GM20431 (cell line): Measurements from ENCODE around the gene ZMYM2.
"Not testable (repeated sequence)": the region's sequence is repeated elsewhere in the genome, so short reads cannot be mapped to it uniquely, and the experiment has no call there.

Source experiments
- in situ Hi-C: fragments of 300-500 bp; cut with MseI, MboI; formaldehyde crosslinking; loops from one replicate; pipeline ENCODE4 v1.15.0; 2020; ENCODE audit warnings: low sequenced_read_pairs; ENCODE audit not compliant: unreplicated experiment

ZMYM2 gene

DNA sequence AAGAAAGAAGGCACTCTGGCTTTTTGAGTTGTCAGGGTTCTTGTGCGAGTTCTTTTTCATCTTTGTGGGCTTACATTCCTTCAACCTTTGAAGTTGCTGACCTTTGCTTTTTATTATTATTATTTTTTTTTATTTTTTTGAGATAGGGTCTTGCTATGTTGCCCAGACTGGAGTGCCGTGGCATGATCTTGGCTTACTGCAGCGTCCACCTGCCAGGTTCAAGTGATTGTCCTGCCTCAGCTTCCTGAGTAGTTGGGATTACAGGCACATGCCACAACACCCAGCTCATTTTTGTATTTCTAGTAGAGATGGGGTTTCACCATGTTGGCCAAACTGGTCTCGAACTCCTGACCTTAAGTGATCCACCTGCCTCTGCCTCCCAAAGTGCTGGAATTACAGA is 84.1 kb downstream of the ZMYM2 start:
- in situ Hi-C loops, result not testable (repeated sequence)

DNA sequence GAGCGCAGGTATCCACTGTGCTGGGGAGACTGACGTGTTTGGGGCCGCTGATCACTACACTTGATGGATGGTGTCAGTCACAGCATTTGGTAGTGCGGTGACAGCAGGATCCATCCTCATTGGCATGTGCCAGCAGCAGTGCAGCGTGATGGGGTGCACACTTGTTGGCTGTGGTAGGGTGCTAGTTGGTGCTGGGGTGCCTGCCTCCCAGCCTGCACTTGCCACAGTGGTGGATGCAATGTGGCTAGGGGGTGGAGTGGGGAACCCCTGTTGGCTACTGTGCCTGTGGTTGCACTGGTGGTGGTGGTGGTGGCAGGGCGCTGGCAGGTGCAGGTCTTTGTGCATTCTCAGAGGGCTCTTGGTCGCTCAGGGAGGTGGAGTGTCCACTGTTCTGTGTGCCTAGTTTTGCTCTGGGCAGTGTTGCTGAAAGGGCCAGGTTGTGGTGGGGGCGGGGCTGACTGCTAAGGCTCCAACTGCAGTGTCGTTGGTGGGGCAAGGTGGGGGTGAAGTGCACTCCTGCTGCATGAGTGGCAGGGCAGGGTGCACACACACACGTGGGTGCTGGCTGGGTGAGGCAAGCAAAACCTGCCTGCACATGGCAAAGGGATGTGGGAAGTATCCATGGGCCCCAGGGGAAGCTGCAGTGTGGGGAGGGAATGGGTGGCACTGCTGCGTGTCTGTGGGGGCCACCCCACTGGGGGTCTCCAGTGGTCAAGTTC is 84.8 kb downstream of the ZMYM2 start:
- in situ Hi-C loops, result no loop called here

DNA sequence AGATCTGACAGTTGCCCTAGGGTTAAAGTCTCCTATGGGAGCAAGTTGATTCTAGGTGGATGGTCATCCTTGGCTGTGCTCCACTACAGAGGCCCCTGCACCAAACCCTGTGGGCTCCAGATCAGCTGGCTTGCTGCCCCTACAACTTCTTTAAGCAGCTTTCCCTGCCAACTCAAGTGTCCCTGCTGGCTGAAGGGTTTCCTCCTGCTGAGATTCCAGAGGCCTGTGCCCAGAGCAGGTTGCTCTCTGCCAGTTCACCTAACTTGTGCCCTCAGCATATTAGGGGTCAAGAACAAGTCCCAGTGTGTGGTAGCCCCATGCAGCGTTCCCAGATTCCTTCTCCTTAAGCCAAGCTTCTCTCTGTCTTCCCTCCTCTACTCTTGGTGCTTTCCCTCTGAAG is 85.6 kb downstream of the ZMYM2 start:
- in situ Hi-C loops, result no loop called here

GRCh38 chr13:20045950-20046548 is 87.5 kb downstream of the ZMYM2 start:
- in situ Hi-C loops, result no loop called here

DNA sequence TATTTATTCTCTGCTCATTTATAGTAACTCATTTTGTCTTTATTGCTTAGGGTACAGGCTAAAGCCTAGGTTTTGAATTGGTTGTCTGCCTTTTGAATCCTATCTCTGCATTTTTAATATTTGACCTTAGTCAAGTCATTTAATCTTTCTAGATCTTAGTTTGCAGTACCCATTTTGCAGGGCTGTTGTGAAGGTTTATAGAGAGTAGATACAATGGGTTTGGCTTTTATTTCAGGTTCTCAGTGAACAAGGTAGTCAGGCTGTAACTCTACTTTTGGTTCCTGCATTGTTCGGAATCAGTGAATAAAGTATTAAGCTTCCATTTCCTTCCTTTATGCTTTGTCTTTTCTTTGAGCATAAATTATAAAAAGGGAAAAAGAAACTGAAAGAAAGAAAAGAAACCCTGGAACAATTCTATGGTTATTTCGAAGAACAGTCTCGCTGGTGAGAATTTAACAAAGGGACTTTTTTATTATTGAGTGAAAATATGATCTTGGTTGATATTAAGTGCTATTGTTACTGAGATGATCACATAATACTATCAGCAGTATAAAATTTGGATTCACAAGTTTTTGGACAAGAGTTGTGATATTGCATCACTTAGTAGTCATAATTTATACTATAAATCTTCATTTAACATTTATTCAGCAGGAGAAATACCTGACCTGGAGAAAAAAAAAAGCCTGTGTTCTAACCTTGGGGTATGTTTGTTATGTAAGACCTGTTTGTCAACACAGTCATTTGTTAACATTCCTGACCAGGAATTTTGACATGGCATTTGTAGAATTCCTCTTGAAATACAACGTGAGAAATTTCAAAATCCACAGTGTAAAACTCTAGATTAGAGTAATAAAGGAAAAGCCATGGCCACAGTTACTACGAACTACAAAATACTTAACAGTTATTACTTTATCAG is 91.3 kb downstream of the ZMYM2 start:
- in situ Hi-C loops, result no loop called here

DNA sequence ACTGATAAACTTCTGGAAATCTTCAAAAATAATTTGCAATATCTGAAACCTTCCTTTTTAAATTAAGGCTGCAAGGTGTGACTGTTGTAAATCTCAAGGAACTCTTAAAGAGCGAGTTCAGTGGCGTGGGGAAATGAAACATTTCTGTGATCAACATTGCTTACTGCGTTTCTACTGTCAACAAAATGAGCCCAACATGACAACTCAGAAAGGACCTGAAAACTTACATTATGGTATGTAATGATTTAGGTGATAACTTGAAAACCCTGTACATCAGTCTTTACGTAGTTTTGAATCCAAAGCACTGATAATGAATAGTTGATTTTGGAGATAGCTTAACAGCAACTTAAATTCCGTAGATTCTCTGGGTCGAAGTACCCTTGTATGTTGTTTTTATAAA is 92.8 kb downstream of the ZMYM2 start:
- in situ Hi-C loops, result no loop called here

DNA sequence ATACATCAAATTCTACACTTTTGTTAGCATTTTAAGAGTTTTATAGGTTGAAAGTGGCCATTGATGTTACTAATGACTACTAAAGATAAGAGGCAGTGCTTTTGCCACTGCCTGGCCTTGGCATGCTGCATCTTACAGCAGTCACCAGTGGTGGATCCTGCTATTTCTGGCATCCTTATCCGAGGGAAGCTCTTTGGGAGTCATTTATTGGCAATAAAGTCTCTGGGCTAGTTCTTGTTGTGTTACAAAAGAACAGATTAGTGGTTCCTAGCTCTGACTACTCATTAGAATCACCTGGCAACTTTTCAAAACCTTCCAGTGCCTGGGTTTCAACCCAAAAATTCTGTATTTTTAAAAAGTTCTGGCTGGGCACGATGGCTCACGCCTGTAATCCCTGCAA is 94.5 kb downstream of the ZMYM2 start:
- in situ Hi-C loops, result no loop called here

DNA sequence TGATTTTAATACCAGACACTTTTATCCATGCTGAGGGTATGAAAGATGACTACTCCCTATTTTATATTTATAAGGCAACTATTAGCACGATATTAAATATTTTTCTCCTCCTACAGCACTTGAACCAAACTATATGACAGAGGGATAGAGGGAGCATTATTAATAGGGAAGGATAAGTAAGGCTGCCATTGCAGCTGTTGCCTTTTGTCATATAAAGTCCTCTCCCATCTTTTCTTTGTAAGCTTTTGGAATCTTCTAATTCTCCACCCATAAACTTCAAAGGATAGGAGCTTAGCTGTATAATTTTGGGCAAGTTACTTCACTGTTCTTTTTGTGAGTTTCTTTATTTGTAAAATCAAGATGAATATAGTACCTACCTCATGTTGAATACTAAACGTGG is 95.4 kb downstream of the ZMYM2 start:
- in situ Hi-C loops, result no loop called here

DNA sequence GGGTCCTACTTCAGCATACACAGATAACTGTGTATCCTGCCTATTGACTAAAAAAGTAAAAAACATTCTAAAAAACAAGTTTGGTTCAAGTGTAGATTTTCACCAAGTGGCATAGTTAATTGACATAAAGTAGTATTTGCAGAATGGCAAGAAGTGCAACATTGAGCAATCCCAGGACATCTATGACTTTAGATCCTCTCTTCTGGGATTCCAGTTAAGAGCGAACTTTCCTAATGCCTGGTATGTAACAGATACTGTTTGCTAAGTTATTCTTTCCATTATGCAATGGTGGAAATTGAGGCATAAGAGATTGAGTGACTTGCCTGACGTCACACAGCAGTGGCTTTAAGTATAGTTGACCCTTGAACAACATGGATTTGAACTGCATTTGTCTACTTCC is 96.1 kb downstream of the ZMYM2 start:
- in situ Hi-C loops, result no loop called here

DNA sequence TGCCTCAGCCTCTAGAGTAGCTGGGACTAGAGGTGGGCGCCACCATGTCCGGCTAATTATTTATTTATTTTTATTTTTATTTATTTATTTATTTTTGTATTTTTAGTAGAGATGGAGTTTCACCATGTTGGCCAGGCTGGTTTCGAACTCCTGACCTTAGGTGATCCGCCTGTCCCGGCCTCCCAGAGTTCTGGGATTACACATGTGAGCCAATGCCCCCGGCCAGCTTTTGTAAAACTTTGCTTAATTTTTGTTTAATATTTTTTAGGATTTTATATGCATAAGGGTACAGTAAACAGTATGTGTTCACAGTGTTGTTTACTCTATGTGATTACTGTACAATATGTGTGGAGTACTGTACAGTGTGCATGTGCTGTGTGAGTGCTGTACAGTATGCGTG is 98.7 kb downstream of the ZMYM2 start:
- in situ Hi-C loops, result no loop called here

- in situ Hi-C loops, result no loop called here
Measured at GRCh38 chr13:20057963-20058362, 99.4 kb downstream of the ZMYM2 start.

DNA sequence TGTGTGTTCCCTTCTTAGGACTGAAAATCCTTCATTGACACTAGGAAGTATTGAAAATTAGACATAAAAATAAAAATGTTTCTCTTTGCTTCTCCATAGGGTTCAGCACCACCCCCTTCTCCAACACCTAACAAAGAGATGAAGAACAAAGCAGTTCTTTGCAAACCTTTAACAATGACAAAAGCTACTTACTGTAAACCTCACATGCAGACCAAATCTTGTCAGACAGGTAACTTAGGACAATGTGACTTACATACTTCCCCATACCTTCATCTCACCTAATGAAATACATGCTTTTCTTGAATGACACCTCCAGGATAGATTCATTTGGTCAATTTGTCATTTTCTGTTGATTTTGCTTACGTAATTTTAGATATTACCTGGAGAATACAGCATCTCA is 99.9 kb downstream of the ZMYM2 start:
- in situ Hi-C loops, result no loop called here

DNA sequence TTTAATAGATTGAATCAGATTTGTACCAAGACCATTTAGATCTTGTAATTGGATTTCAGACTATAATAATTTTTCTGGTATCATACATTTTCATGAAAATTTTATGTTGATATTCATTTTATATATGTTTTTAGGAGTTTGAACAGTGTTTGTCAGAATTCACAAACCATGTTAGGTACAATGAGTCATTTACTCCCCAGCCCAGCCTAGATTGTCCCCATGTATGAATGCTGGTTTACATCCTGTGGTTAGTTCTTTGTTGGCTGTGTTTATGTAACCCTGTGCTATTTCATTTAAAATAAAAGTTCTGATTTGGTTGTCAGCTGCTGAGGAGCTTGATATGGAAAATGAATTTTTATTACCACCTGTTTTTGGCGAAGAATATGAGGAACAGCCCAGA is 105.6 kb downstream of the ZMYM2 start:
- in situ Hi-C loops, result no loop called here

GRCh38 chr13:20065516-20065915 is 107.0 kb downstream of the ZMYM2 start:
- in situ Hi-C loops, result no loop called here

DNA sequence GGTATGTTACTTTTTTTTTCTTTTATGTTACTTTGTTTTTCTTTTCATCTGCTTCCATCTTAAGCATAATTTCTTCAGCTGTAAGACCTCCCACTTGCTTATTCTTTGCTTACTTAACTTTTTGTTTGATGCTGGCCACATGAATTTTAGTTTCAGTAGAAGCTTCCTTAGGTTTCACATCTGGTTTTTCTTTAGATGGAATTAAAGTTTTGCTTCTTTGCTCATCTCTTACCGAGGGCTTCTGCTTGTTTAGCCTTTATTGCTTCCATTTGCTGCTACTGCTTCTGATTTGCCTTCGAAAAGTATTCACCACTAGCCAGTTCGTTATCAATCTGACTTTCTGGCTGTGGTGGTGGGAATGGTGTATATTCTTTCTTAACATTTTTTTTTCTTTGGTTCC is 111.4 kb downstream of the ZMYM2 start:
- in situ Hi-C loops, result no loop called here

GRCh38 chr13:20073775-20074174 is 115.2 kb downstream of the ZMYM2 start:
- in situ Hi-C loops, result no loop called here

DNA sequence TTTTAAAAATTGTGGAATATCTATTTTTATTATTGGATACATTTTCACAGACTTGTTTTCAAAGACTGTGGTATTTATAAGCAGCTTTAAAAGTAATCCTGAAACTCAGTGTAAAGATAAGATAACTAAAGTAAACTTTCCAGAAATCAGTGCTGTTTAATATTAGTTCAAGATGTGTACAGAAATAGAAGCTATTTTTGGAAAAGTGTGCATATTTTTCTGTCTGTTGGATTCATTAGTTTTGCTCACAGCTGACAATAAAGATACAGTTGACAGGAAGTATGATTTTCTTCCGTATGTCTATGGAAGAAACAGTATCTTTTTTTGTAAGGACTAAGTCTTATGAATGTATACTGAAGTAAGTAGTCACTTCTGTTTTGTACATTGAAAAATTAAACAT is 116.4 kb downstream of the ZMYM2 start:
- in situ Hi-C loops, result no loop called here

DNA sequence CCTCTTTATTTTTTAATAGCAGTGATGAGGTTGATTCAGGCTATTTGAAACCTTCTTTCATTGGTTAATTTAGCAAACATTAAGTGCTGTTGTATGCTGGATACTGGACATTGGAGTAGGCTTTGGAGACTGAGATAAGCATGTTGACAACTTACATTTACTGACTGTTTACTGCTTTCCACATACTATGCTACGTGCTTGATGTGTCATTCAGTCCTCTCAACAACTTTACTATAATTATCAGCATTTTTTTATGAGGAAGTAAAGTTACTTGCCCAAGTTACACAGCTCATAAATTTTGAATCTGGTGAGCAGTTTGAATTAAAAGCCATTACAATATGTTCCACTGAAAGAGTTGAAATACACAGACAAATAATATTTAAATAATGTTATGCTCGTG is 118.6 kb downstream of the ZMYM2 start:
- in situ Hi-C loops, result no loop called here

- in situ Hi-C loops, result no loop called here
Measured at GRCh38 chr13:20080377-20081164, 122.0 kb downstream of the ZMYM2 start.

GRCh38 chr13:20090349-20090748 is 131.8 kb downstream of the ZMYM2 start:
- in situ Hi-C loops, result no loop called here
